HepG2 (cell line): ENCODE data around the gene MLLT11. TPM values are rescaled to one million over a fixed set of nuclear protein-coding genes. Genes with fewer than 3 reads are reported as not detected.
A peak's percentile ranks its signal among the peaks of the same experiment; 100 is the strongest.

Experiments used
- ATM ChIP-seq: fragments of 450-650 bp; IDR thresholded peaks from 2 replicates; pipeline ENCODE4 v1.7.1; 2017; ENCODE audit warnings: mild to moderate bottlenecking, borderline replicate concordance
- MTF2 ChIP-seq: sonication (generic); formaldehyde crosslinking; IDR thresholded peaks from 2 replicates; pipeline ENCODE4 v1.5.0; 2020; ENCODE audit warnings: missing genetic modification reagents, borderline replicate concordance
- NAIF1 ChIP-seq: sonication (generic); formaldehyde crosslinking; IDR thresholded peaks from 2 replicates; pipeline ENCODE4 v1.5.0; 2020; ENCODE audit warnings: mild to moderate bottlenecking, missing genetic modification reagents, borderline replicate concordance
- NR2F1 ChIP-seq, 2 experiments: fragments of 450-650 bp in 1 of 2; formaldehyde crosslinking in 1 of 2; IDR thresholded peaks; 2 replicates each; pipeline versions ENCODE4 v1.5.0 to v1.6.1; 2016 to 2020; ENCODE audit warnings: mild to moderate bottlenecking in 1 of 2, missing compliant biosample characterization in 1 of 2, missing genetic modification reagents in 1 of 2, moderate library complexity in 1 of 2
- REPIN1 ChIP-seq: sonication (generic); formaldehyde crosslinking; IDR thresholded peaks from 2 replicates; pipeline ENCODE4 v1.8.0; 2022; ENCODE audit warnings: missing genetic modification reagents, low read depth, mild to moderate bottlenecking, borderline replicate concordance
- SALL1 ChIP-seq: sonication (generic); formaldehyde crosslinking; IDR thresholded peaks from 2 replicates; pipeline ENCODE4 v1.8.0; 2022; ENCODE audit warnings: mild to moderate bottlenecking, missing genetic modification reagents
- ZFYVE20 ChIP-seq: sonication (generic); formaldehyde crosslinking; IDR thresholded peaks from 2 replicates; pipeline ENCODE4 v1.8.0; 2023; ENCODE audit warnings: low read depth, mild to moderate bottlenecking, moderate library complexity, missing genetic modification reagents, borderline replicate concordance
- ZNF224 ChIP-seq: sonication (generic); formaldehyde crosslinking; IDR thresholded peaks from 2 replicates; pipeline ENCODE4 v1.5.0; 2020; ENCODE audit warnings: mild to moderate bottlenecking, missing genetic modification reagents
- ZNF382 ChIP-seq: sonication (generic); formaldehyde crosslinking; IDR thresholded peaks from 2 replicates; pipeline ENCODE4 v1.5.0; 2020; ENCODE audit warnings: missing genetic modification reagents, mild to moderate bottlenecking, borderline replicate concordance
- ZSCAN22 ChIP-seq: sonication (generic); formaldehyde crosslinking; IDR thresholded peaks from 2 replicates; pipeline ENCODE4 v1.4.0; 2020; ENCODE audit warnings: mild to moderate bottlenecking, missing genetic modification reagents
- polyA plus RNA-seq, 8 experiments: library from polyadenylated mRNA; depleted of rRNA in 3 of 8; stranded (reverse) in 7 of 8; unstranded in 1 of 8; fragments of >200 nt; fragmentation: Illumina TruSeq in 4 of 8; extraction: Trizol in 4 of 8; gene quantifications; 2 replicates each; pipeline versions ENCODE4 v1.2.1 to v1.2.3, GENCODE V29; 2011 to 2016; ENCODE audit warnings: low read depth in 4 of 8, missing spikeins in 1 of 8, mixed read lengths in 1 of 8; ENCODE audit not compliant: insufficient read depth in 1 of 8
- total RNA-seq, 5 experiments: library from RNA; depleted of rRNA; stranded (reverse); fragments of >200 nt; fragmentation: Illumina TruSeq; extraction: Trizol; gene quantifications; 2 replicates each; pipeline ENCODE4 v1.2.3, GENCODE V29; 2016; ENCODE audit warnings: low read depth in 1 of 5
- TF ChIP-seq, protein P1 (sequence below): IDR thresholded peaks from 2 replicates; pipeline ENCODE4 v1.6.1; 2016; ENCODE audit warnings: missing biosample characterization, missing genetic modification reagents, low read depth
- TF ChIP-seq, protein P2 (sequence below): sonication (generic); formaldehyde crosslinking; IDR thresholded peaks from 2 replicates; pipeline ENCODE4 v1.5.1; 2020; ENCODE audit warnings: mild to moderate bottlenecking, missing genetic modification reagents, borderline replicate concordance
- TF ChIP-seq, protein P3 (sequence below): sonication (generic); formaldehyde crosslinking; IDR thresholded peaks from 2 replicates; pipeline ENCODE4 v1.8.0; 2022; ENCODE audit warnings: mild to moderate bottlenecking, missing genetic modification reagents
- TF ChIP-seq, protein P4 (sequence below): sonication (generic); formaldehyde crosslinking; IDR thresholded peaks from 2 replicates; pipeline ENCODE4 v1.4.0; 2020; ENCODE audit warnings: missing genetic modification reagents
- TF ChIP-seq, protein P5 (sequence below): sonication (generic); formaldehyde crosslinking; IDR thresholded peaks from 2 replicates; pipeline ENCODE4 v1.8.0; 2022; ENCODE audit warnings: missing genetic modification reagents, mild to moderate bottlenecking, moderate library complexity, borderline replicate concordance

The MLLT11 gene
- total and polyA plus RNA-seq, 2 of the 13 experiments (the other 11 are each of a cell fraction or from before 2014, with no cell fraction given), result 0.21 to 0.22 TPM

DNA sequence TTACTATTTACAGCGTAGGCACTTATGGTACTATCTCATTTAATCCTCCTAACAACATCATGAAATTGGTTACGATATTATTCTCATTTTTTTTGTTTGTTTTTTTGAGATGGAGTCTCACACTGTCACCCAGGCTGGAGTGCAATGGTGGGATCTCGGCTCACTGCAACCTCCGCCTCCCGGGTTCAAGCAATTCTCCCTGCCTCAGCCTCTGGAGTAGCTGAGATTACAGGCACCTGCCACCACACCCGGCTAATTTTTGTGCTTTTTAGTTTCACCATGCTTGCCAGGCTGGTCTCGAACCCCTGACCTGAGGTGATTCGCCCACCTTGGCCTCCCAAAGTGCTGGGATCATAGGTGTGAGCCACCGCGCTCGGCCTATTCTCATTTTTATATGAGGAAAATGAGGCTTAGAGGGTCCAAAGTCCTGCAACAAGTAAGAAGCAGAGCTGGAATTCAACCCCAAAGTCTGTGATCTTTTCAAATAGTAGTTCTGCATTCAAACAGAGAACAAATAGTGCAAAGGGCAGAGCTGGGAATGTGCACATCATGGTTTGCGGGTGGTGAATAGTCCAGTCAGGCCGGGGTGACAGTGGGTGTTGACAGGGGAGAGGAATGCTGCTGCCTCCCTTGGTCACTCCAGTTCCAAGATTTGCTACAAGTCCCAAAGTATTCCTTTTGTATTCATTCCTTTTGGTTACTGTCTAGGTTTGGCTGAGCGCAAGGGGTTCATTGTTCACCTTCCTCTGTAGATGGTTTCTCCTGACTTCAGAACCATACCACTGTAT, 47.3 kb upstream of the MLLT11 start (continued):
- TF ChIP-seq SALL1 (CRISPR knock-in tag) (peak; percentile 94), ZNF382 (CRISPR knock-in tag) (no peak), NR2F1 (CRISPR knock-in tag; IDR thresholded peaks at IDR 0.05) (peak in 1 of 2 experiments; percentile 32; a peak in 1 of 4 replicates), ZNF224 (no peak), REPIN1 (CRISPR knock-in tag) (peak; percentile 76), ZSCAN22 (CRISPR knock-in tag) (no peak), ATM (no peak), ZFYVE20 (CRISPR knock-in tag) (no peak), MTF2 (CRISPR knock-in tag) (no peak), NAIF1 (CRISPR knock-in tag) (no peak)
- TF ChIP-seq, protein P1, sequence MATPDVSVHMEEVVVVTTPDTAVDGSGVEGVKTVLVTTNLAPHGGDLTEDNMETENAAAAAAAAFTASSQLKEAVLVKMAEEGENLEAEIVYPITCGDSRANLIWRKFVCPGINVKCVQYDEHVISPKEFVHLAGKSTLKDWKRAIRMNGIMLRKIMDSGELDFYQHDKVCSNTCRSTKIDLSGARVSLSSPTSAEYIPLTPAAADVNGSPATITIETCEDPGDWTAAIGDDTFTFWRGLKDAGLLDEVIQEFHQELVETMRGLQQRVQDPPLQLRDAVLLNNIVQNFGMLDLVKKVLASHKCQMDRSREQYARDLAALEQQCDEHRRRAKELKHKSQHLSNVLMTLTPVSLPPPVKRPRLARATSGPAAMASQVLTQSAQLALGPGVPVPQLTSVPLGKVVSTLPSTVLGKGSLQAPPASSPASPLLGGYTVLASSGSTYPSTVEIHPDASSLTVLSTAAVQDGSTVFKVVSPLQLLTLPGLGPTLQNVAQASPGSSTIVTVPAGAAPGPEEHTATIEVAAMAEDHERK, result no peak
- TF ChIP-seq, protein P2, sequence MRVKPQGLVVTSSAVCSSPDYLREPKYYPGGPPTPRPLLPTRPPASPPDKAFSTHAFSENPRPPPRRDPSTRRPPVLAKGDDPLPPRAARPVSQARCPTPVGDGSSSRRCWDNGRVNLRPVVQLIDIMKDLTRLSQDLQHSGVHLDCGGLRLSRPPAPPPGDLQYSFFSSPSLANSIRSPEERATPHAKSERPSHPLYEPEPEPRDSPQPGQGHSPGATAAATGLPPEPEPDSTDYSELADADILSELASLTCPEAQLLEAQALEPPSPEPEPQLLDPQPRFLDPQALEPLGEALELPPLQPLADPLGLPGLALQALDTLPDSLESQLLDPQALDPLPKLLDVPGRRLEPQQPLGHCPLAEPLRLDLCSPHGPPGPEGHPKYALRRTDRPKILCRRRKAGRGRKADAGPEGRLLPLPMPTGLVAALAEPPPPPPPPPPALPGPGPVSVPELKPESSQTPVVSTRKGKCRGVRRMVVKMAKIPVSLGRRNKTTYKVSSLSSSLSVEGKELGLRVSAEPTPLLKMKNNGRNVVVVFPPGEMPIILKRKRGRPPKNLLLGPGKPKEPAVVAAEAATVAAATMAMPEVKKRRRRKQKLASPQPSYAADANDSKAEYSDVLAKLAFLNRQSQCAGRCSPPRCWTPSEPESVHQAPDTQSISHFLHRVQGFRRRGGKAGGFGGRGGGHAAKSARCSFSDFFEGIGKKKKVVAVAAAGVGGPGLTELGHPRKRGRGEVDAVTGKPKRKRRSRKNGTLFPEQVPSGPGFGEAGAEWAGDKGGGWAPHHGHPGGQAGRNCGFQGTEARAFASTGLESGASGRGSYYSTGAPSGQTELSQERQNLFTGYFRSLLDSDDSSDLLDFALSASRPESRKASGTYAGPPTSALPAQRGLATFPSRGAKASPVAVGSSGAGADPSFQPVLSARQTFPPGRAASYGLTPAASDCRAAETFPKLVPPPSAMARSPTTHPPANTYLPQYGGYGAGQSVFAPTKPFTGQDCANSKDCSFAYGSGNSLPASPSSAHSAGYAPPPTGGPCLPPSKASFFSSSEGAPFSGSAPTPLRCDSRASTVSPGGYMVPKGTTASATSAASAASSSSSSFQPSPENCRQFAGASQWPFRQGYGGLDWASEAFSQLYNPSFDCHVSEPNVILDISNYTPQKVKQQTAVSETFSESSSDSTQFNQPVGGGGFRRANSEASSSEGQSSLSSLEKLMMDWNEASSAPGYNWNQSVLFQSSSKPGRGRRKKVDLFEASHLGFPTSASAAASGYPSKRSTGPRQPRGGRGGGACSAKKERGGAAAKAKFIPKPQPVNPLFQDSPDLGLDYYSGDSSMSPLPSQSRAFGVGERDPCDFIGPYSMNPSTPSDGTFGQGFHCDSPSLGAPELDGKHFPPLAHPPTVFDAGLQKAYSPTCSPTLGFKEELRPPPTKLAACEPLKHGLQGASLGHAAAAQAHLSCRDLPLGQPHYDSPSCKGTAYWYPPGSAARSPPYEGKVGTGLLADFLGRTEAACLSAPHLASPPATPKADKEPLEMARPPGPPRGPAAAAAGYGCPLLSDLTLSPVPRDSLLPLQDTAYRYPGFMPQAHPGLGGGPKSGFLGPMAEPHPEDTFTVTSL (CRISPR knock-in tag), result peak; percentile 86; the same call in 1 of the 2 replicates
- TF ChIP-seq, protein P3, sequence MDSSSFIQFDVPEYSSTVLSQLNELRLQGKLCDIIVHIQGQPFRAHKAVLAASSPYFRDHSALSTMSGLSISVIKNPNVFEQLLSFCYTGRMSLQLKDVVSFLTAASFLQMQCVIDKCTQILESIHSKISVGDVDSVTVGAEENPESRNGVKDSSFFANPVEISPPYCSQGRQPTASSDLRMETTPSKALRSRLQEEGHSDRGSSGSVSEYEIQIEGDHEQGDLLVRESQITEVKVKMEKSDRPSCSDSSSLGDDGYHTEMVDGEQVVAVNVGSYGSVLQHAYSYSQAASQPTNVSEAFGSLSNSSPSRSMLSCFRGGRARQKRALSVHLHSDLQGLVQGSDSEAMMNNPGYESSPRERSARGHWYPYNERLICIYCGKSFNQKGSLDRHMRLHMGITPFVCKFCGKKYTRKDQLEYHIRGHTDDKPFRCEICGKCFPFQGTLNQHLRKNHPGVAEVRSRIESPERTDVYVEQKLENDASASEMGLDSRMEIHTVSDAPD (CRISPR knock-in tag), result no peak
- TF ChIP-seq, protein P4, sequence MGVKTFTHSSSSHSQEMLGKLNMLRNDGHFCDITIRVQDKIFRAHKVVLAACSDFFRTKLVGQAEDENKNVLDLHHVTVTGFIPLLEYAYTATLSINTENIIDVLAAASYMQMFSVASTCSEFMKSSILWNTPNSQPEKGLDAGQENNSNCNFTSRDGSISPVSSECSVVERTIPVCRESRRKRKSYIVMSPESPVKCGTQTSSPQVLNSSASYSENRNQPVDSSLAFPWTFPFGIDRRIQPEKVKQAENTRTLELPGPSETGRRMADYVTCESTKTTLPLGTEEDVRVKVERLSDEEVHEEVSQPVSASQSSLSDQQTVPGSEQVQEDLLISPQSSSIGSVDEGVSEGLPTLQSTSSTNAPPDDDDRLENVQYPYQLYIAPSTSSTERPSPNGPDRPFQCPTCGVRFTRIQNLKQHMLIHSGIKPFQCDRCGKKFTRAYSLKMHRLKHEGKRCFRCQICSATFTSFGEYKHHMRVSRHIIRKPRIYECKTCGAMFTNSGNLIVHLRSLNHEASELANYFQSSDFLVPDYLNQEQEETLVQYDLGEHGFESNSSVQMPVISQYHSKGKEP (CRISPR knock-in tag), result no peak
- TF ChIP-seq, protein P5, sequence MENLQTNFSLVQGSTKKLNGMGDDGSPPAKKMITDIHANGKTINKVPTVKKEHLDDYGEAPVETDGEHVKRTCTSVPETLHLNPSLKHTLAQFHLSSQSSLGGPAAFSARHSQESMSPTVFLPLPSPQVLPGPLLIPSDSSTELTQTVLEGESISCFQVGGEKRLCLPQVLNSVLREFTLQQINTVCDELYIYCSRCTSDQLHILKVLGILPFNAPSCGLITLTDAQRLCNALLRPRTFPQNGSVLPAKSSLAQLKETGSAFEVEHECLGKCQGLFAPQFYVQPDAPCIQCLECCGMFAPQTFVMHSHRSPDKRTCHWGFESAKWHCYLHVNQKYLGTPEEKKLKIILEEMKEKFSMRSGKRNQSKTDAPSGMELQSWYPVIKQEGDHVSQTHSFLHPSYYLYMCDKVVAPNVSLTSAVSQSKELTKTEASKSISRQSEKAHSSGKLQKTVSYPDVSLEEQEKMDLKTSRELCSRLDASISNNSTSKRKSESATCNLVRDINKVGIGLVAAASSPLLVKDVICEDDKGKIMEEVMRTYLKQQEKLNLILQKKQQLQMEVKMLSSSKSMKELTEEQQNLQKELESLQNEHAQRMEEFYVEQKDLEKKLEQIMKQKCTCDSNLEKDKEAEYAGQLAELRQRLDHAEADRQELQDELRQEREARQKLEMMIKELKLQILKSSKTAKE (CRISPR knock-in tag), result no peak
